Measurements from ENCODE around the gene MATN3.

GRCh38 chr2:19944205-19944845 is 68.1 kb downstream of the MATN3 start:
- no peak for TF ChIP-seq JUN (IDR thresholded peaks at IDR 0.05; ENCODE audit: borderline replicate concordance, insufficient read depth, insufficient read length, low read depth)
- TF ChIP-seq CTCF (IDR thresholded peaks at IDR 0.05; ENCODE audit: extremely low read depth in 1 of 2, insufficient read depth in 1 of 2, low read depth in 1 of 2, low read length in 2 of 2): no peak
- TF ChIP-seq EZH2 (IDR thresholded peaks at IDR 0.05; ENCODE audit: borderline replicate concordance, low read depth, low read length, severe bottlenecking): no peak
- no peak for TF ChIP-seq MYC (IDR thresholded peaks at IDR 0.05; ENCODE audit: low read depth, low read length)
- no peak for TF ChIP-seq POLR2A (IDR thresholded peaks at IDR 0.05; ENCODE audit: low read depth, low read length)
- TF ChIP-seq POLR2AphosphoS5 (IDR thresholded peaks at IDR 0.05; ENCODE audit: insufficient read depth, low read depth, low read length): no peak
- TF ChIP-seq MAX (IDR thresholded peaks at IDR 0.05; ENCODE audit: insufficient read depth, insufficient read length): no peak
- TF ChIP-seq GATA2 (IDR thresholded peaks at IDR 0.05; ENCODE audit: insufficient read depth, insufficient read length, low read depth, low read length): no peak

Data from endothelial cell of umbilical vein (primary cell).